Tibial nerve (tissue), 4 donors: ENCODE data around the gene KRT2. TPM values are rescaled to one million over a fixed set of nuclear protein-coding genes. Genes with fewer than 3 reads are reported as not detected.

ENCODE experiments used
- DNase-seq, 2 donors: peaks; one replicate each; pipeline ENCODE4 v3.0.0-alpha.2; 2019; ENCODE audit warnings: low spot score in 2 of 2
- H3K27ac ChIP-seq, 4 donors: fragments of 200-600 bp; sonication (generic) in 3 of 4; one replicate each; pipeline ENCODE4 v1.5.1; 2017 to 2019; ENCODE audit warnings: mild to moderate bottlenecking in 1 of 4
- H3K27me3 ChIP-seq, 2 donors: fragments of 200-600 bp; sonication (generic) in 1 of 2; one replicate each; pipeline versions ENCODE4 v1.5.1 to v1.6.0; 2017 to 2019
- H3K36me3 ChIP-seq, 3 donors: fragments of 200-600 bp; sonication (generic); one replicate each; pipeline ENCODE4 v1.5.1; 2018 to 2019
- H3K4me1 ChIP-seq, 4 donors: fragments of 200-600 bp; sonication (generic) in 3 of 4; one replicate each; pipeline ENCODE4 v1.5.1; 2017 to 2019
- H3K4me3 ChIP-seq, 4 donors: fragments of 200-600 bp; sonication (generic) in 3 of 4; one replicate each; pipeline ENCODE4 v1.5.1; 2017 to 2019; ENCODE audit warnings: mild to moderate bottlenecking in 1 of 4, moderate library complexity in 1 of 4
- H3K9me3 ChIP-seq, 4 donors: fragments of 200-600 bp; sonication (generic) in 3 of 4; one replicate each; pipeline ENCODE4 v1.5.1; 2017 to 2019
- EP300 ChIP-seq, 2 donors: sonication (generic); formaldehyde crosslinking; IDR thresholded peaks; one replicate each; pipeline ENCODE4 v1.6.1; 2017; ENCODE audit warnings: antibody characterized with exemption in 2 of 2, mild to moderate bottlenecking in 1 of 2
- POLR2A ChIP-seq, 2 donors: fragments of 450-650 bp; IDR thresholded peaks; one replicate each; pipeline ENCODE4 v1.6.1; 2017; ENCODE audit warnings: antibody characterized with exemption in 2 of 2, mild to moderate bottlenecking in 2 of 2, moderate library complexity in 2 of 2
- WGBS, 2 donors: methylation state at CpG; one replicate each; pipeline ENCODE4 v1.1.5; 2018; 5-methylcytosine and 5-hydroxymethylcytosine counted together
- total RNA-seq, 4 donors: library from RNA; depleted of rRNA; stranded (reverse); fragments of >200 nt; gene quantifications; one replicate each; pipeline ENCODE4 v1.1.0, GENCODE V29; 2016
- TF ChIP-seq, protein P1 (sequence below), 5 experiments: fragments of 200-600 bp in 3 of 5; fragments of 450-650 bp in 2 of 5; sonication (generic) in 3 of 5; IDR thresholded peaks; one replicate each; pipeline ENCODE4 v1.5.1; 2016 to 2019; ENCODE audit warnings: antibody characterized with exemption in 5 of 5, mild to moderate bottlenecking in 3 of 5, moderate library complexity in 2 of 5

Gene KRT2
- total RNA-seq, 4 donors from 2014 or later, result not detected

GRCh38 chr12:52650520-52651081, 1.4 kb downstream of the KRT2 start:
- H3K27ac ChIP-seq, result no peak overlapping the region
- TF ChIP-seq EP300 (IDR thresholded peaks at IDR 0.05) (no peak), POLR2A (IDR thresholded peaks at IDR 0.05) (no peak)
- TF ChIP-seq, protein P1, sequence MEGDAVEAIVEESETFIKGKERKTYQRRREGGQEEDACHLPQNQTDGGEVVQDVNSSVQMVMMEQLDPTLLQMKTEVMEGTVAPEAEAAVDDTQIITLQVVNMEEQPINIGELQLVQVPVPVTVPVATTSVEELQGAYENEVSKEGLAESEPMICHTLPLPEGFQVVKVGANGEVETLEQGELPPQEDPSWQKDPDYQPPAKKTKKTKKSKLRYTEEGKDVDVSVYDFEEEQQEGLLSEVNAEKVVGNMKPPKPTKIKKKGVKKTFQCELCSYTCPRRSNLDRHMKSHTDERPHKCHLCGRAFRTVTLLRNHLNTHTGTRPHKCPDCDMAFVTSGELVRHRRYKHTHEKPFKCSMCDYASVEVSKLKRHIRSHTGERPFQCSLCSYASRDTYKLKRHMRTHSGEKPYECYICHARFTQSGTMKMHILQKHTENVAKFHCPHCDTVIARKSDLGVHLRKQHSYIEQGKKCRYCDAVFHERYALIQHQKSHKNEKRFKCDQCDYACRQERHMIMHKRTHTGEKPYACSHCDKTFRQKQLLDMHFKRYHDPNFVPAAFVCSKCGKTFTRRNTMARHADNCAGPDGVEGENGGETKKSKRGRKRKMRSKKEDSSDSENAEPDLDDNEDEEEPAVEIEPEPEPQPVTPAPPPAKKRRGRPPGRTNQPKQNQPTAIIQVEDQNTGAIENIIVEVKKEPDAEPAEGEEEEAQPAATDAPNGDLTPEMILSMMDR (IDR thresholded peaks at IDR 0.05), result no peak
- H3K4me1 ChIP-seq, result peaks cover 0 to 5% (median 0%) of the 10 kb centered on the region in 4 donors
- H3K36me3 ChIP-seq, result no peaks in the 10 kb centered on the region
- 59 to 61% methylated on average over 12 of the region's 12 CpGs for WGBS, 2 donors
- H3K4me3 ChIP-seq, result no peak overlapping the region
- peaks cover 0 to 7% of the 10 kb centered on the region in 2 donors for H3K27me3 ChIP-seq
- DNase-seq, result no peak
- peaks cover 0 to 3% (median 0%) of the 10 kb centered on the region in 4 donors for H3K9me3 ChIP-seq

DNA sequence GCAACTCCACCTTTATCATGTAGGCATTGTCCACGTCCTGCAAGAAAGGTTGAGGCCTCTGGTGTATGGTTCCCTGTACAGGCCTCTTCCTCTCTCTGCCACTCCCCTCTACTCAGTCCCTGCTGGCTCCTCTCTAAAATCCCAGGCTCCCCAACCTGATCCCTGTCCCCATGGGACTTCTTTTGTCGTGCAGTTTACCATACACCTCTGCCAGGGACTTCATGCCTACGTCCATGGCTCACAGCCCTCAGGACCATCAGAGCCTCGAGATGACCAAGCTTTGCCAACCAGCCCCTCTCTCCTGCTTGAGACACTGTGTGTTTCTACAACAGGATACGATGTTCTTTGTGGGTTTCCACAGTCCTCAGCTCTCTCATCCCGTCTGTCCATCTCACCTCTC, 2.9 kb downstream of the KRT2 start:
- 79% methylated on average over 6 of the region's 6 CpGs for WGBS, 2 donors
- Histone ChIP-seq H3K9me3 (peaks cover 0 to 3% (median 0%) of the 10 kb centered on the region in 4 donors), H3K4me3 (no peak overlapping the region), H3K4me1 (peaks cover 0 to 5% (median 0%) of the 10 kb centered on the region in 4 donors), H3K27me3 (no peaks in the 10 kb centered on the region), H3K36me3 (no peaks in the 10 kb centered on the region), H3K27ac (no peak overlapping the region)
- DNase-seq, result no peak
- no peak for TF ChIP-seq EP300 (IDR thresholded peaks at IDR 0.05)
- TF ChIP-seq, protein P1 (IDR thresholded peaks at IDR 0.05), result no peak
- TF ChIP-seq POLR2A (IDR thresholded peaks at IDR 0.05), result no peak

- WGBS, 2 donors, result 94 to 98% methylated on average over 8 of the region's 8 CpGs
- no peak overlapping the region for H3K27ac ChIP-seq
- TF ChIP-seq, protein P1 (IDR thresholded peaks at IDR 0.05), result no peak
- no peaks in the 10 kb centered on the region for H3K36me3 ChIP-seq
- peaks cover 0 to 5% (median 0%) of the 10 kb centered on the region in 4 donors for H3K4me1 ChIP-seq
- peaks cover 0 to 3% (median 0%) of the 10 kb centered on the region in 4 donors for H3K9me3 ChIP-seq
- H3K27me3 ChIP-seq, result no peaks in the 10 kb centered on the region
- DNase-seq, result no peak
- no peak overlapping the region for H3K4me3 ChIP-seq
Observed at GRCh38 chr12:52648012-52648550, 3.9 kb downstream of the KRT2 start.

DNA sequence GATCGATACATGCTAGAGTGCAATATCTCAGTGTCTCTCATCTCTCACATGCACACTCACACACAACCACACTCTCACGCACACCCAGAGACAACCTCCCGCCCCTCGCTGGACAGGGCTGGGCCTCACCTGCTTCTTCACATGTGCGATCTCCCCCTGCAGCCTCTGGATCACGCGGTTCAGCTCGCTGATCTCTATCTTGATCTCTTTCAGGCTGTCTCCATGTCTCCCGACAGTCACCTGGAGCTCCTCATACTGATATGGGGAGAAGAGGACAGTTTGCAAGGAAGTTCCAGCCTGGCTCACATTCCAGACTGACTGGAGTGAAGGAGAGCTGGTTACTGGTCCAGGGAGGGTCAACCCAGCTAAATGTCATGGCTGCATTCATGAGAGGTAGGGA, 4.4 kb downstream of the KRT2 start:
- Histone ChIP-seq H3K27ac (no peak overlapping the region), H3K27me3 (no peaks in the 10 kb centered on the region), H3K4me1 (peaks cover 0 to 5% (median 0%) of the 10 kb centered on the region in 4 donors), H3K9me3 (peaks cover 0 to 3% (median 0%) of the 10 kb centered on the region in 4 donors), H3K4me3 (no peak overlapping the region), H3K36me3 (no peaks in the 10 kb centered on the region)
- TF ChIP-seq POLR2A (IDR thresholded peaks at IDR 0.05) (no peak), EP300 (IDR thresholded peaks at IDR 0.05) (no peak)
- TF ChIP-seq, protein P1 (IDR thresholded peaks at IDR 0.05), result no peak
- WGBS, 2 donors, result 89 to 93% methylated on average over 9 of the region's 9 CpGs
- no peak for DNase-seq

GRCh38 chr12:52646613-52647012, 5.4 kb downstream of the KRT2 start:
- Histone ChIP-seq H3K4me3 (no peak overlapping the region), H3K9me3 (peaks cover 0 to under 1% (median 0%) of the 10 kb centered on the region in 4 donors), H3K27ac (no peak overlapping the region), H3K36me3 (no peaks in the 10 kb centered on the region), H3K27me3 (no peaks in the 10 kb centered on the region), H3K4me1 (peaks cover 0 to 5% (median 0%) of the 10 kb centered on the region in 4 donors)
- DNase-seq, result no peak
- TF ChIP-seq, protein P1 (IDR thresholded peaks at IDR 0.05), result no peak
- TF ChIP-seq POLR2A (IDR thresholded peaks at IDR 0.05) (no peak), EP300 (IDR thresholded peaks at IDR 0.05) (no peak)
- WGBS, 2 donors, result 73 to 74% methylated on average over 12 of the region's 12 CpGs
